Measurements from ENCODE around the gene SIGLEC11.

DNA sequence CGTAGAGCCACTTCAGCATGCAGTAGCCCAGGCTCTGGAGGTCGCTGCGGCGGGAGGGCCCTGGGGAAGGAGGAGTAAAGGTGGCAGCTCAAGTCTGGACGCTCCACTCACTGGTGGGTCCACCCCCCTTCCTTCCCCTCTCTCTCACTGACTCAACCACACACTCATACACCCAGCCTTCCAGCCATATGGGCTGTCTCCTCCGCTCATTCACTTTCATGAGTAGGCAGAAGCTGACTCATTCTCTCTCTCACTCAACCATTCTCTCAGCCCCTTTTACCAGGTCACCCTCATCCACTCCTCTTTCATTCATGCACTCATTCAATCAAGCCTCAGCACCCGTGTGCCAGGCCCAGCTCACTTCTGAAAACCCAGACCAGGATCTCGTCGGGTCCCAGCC lies 27.5 kb upstream of the SIGLEC11 start:
- TF ChIP-seq CBX2 (IDR thresholded peaks at IDR 0.05; ENCODE audit: low read depth, low read length) (no peak), CBX2 (CRISPR knock-in tag; IDR thresholded peaks at IDR 0.05; ENCODE audit: low read depth) (no peak), STAT6 (CRISPR knock-in tag; IDR thresholded peaks at IDR 0.05; ENCODE audit: borderline replicate concordance) (no peak), ZSCAN25 (CRISPR knock-in tag; IDR thresholded peaks at IDR 0.05) (no peak), ZNF792 (CRISPR knock-in tag; IDR thresholded peaks at IDR 0.05) (no peak), POLR2G (IDR thresholded peaks at IDR 0.05; ENCODE audit: low read depth, low read length) (no peak), CEBPG (CRISPR knock-in tag; IDR thresholded peaks at IDR 0.05) (no peak)
- TF ChIP-seq, protein P1, sequence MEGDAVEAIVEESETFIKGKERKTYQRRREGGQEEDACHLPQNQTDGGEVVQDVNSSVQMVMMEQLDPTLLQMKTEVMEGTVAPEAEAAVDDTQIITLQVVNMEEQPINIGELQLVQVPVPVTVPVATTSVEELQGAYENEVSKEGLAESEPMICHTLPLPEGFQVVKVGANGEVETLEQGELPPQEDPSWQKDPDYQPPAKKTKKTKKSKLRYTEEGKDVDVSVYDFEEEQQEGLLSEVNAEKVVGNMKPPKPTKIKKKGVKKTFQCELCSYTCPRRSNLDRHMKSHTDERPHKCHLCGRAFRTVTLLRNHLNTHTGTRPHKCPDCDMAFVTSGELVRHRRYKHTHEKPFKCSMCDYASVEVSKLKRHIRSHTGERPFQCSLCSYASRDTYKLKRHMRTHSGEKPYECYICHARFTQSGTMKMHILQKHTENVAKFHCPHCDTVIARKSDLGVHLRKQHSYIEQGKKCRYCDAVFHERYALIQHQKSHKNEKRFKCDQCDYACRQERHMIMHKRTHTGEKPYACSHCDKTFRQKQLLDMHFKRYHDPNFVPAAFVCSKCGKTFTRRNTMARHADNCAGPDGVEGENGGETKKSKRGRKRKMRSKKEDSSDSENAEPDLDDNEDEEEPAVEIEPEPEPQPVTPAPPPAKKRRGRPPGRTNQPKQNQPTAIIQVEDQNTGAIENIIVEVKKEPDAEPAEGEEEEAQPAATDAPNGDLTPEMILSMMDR (CRISPR knock-in tag; IDR thresholded peaks at IDR 0.05), result no peak
